ENCODE measurements around the gene P3H2.
A peak's percentile ranks its signal among the peaks of the same experiment; 100 is the strongest.

P3H2 gene

DNA sequence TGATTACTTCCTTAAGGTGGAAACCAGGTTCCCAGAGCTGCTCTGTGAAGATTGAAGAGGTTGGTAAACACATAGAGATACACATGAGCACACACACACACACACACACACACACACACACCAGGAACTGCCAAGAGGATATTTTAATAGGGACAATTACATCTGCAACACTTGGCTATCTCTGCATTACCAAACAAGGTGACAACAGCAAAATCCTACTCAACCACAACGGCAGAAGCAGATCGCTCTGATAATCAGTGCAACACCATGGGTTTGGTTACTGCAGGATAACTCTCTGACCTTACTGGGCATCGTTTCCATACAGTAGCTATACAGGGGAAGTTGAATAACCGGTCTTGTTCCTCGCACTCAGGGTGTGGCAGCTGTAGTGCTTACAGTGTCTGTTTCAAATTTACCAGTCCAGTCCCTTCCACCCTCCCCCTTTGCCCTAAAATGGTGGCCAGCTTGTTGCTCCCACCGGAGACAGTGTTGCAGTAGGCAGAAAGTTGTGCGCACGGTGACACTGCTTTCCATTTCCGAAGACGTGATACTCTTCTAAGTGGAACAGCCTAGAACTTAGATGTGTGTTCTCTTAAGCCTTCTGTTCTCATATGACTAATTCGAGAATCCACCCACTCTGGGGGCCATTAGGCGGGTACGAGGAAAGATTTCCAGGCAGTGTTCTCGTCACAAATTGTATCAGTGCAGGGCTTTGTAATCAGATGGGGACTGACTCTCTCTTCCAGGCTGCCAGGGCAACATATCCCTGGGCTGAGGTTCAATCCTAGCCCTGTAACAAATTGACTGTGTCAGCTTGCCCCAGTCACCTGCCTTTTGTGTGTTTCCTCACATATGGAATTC, 176.2 kb downstream of the P3H2 start:
- TF ChIP-seq ZFX (IDR thresholded peaks at IDR 0.05; ENCODE audit: borderline replicate concordance) = no peak
- TF ChIP-seq, protein P1, sequence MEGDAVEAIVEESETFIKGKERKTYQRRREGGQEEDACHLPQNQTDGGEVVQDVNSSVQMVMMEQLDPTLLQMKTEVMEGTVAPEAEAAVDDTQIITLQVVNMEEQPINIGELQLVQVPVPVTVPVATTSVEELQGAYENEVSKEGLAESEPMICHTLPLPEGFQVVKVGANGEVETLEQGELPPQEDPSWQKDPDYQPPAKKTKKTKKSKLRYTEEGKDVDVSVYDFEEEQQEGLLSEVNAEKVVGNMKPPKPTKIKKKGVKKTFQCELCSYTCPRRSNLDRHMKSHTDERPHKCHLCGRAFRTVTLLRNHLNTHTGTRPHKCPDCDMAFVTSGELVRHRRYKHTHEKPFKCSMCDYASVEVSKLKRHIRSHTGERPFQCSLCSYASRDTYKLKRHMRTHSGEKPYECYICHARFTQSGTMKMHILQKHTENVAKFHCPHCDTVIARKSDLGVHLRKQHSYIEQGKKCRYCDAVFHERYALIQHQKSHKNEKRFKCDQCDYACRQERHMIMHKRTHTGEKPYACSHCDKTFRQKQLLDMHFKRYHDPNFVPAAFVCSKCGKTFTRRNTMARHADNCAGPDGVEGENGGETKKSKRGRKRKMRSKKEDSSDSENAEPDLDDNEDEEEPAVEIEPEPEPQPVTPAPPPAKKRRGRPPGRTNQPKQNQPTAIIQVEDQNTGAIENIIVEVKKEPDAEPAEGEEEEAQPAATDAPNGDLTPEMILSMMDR (IDR thresholded peaks at IDR 0.05) = no peak
- peak overlapping the region; percentile 49 for H3K27ac ChIP-seq

DNA sequence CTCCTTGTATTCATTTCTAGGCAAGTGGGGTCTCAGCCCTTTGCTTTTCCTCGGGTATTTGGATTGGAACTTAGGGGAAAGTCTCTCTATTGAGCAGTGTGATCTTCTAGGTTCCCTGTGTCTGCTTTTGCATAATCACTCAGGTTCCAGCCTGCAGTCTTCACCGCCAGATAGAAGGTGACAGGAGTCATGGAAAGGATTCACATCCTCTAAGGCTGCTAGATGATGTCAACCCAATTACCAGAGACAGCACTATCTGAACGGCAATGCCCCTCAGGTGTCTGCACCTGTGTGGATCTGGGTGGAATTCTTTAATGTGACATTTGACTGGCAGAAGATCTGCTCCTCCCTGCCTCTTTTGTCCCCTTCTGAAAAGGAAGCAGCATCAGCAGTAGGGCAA, 177.7 kb downstream of the P3H2 start:
- H3K27ac ChIP-seq = no peak overlapping the region
- TF ChIP-seq ZFX (IDR thresholded peaks at IDR 0.05; ENCODE audit: borderline replicate concordance) = no peak
- TF ChIP-seq, protein P1 (IDR thresholded peaks at IDR 0.05) = no peak

DNA sequence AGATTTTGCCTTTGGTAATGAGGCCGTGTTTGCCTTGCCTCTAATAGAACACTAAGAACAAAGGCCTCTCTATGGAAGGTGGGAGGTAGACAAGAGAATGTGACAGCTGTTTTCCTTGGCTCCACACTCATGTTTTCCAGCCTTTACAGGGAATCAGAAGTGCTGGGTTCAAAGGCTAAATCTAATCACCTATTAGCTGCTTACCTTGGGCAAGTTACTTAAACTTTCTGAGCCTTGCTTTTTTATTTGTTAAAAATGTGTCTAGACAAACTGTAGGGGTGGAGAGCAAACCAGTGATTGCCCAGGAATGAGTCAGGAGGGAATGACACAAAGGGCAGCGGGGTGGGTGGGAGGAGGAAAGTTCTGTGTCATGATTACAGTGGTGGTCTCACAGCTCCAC, 179.0 kb downstream of the P3H2 start:
- no peak for TF ChIP-seq ZFX (IDR thresholded peaks at IDR 0.05; ENCODE audit: borderline replicate concordance)
- TF ChIP-seq, protein P1 (IDR thresholded peaks at IDR 0.05) = no peak
- H3K27ac ChIP-seq = peak overlapping the region; percentile 70

DNA sequence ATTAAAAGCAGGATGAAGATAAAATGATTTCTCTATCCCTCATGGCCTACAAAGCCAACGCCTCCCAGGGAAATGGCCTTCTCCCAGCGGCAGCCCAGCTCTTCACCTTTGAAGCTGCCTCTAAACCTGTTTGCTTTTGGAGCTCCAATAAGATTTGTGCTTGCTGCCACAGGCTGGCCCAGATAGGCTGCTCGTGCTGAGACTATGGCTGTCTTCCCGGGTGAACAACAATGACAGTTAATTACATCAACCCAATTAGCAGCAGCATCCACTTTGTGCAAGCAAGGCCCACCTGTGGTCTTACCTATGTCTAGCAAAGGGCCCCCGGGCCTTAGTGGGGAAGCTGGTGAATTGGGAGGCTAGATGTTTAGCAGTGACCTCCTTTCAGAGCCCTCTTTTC, 179.6 kb downstream of the P3H2 start:
- TF ChIP-seq, protein P1 (IDR thresholded peaks at IDR 0.05) = no peak
- TF ChIP-seq ZFX (IDR thresholded peaks at IDR 0.05; ENCODE audit: borderline replicate concordance) = no peak
- peak overlapping the region; percentile 70 for H3K27ac ChIP-seq

DNA sequence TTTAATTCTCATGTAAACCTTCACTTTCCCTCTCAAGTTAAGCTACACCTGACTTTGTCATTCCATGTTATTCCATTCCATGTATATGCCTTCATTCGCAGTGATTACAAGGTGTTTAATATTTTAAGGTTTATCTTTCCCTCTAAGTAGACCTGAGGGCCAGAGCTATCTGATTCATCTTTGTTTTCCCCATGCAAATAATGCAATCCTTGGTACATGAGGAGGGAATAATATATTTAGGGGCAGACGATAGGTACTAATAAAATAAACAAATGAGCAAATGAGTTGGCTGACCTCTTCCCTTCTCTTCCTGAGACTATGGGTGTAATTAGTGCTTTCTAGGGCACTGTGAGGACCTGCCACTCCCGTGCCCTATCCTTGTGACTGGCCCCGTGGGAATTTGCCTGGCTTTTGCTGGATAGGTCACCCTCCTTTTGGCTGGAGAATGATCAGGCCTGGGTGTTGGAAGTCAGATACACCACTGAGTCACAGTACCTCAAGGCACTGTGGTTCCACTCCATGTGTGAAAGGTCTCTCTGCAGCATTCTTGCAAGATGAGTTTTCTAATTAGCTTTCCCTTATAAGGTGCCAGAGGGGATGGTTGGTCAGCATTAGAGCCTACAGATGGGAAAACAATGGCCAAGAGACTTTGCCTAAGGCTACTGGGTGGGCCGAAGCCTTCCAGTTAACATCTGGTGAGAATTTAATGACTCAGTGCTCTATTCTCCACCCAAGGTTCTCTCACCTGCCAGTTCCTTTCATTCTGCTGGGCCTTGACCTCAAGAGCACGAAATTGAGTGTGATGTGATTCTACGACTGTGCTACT, 183.2 kb downstream of the P3H2 start:
- TF ChIP-seq, protein P1 (IDR thresholded peaks at IDR 0.05) = no peak
- TF ChIP-seq ZFX (IDR thresholded peaks at IDR 0.05; ENCODE audit: borderline replicate concordance) = no peak
- H3K27ac ChIP-seq = no peak overlapping the region

DNA sequence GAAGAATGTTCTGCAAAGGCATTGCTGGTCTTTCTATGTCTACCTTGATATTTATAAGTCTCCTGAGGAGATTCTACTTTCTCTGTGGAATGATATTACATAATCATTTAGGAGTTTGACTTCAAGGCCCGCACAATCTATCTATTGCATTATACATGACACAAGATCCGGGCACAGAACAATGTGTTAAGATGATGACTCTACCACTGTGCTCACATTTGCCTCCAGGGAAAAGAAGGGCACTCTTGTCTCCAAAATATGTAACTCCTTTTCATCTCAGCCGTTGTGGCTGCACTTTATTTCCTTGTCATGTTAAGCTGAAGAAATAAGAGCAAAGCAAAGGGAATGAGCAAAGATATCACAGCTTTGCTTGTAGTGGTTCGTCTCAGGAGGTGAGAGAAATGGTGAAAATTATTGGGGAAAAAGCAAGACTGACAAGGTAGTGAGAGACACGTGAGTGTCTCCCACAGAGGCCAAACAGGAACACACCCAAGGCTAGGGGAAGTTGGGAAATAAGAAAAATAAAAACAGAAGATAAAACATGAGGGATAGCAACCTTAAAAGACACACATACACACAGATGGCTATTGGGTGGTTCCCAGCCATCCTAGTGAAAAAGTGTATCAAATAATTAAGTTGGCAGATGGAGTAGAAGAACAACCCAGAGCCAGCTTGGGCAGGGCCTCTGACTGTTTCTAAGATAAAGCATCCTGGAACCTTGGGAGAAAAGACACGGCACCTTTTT, 184.3 kb downstream of the P3H2 start:
- no peak for TF ChIP-seq ZFX (IDR thresholded peaks at IDR 0.05; ENCODE audit: borderline replicate concordance)
- TF ChIP-seq, protein P1 (IDR thresholded peaks at IDR 0.05) = no peak
- H3K27ac ChIP-seq = no peak overlapping the region

Measured in 22Rv1 (cell line).